ENCODE results near the gene DUSP7.
A peak's percentile ranks its signal among the peaks of the same experiment; 100 is the strongest.

Gene DUSP7

GRCh38 chr3:52056521-52056967, at the start of gene DUSP7:
Gene DUSP7 (minus strand): TSS chr3:52056571. CDS start chr3:52056366, 205 bp downstream.
- DNase-seq (ENCODE audit: low read depth in 3 of 3, low spot score in 1 of 3), result peak in 2 of 3 donors; percentile 48 to 65

GRCh38 chr3:52104684-52105640, 48.6 kb upstream of the DUSP7 start:
- no peak for DNase-seq (ENCODE audit: low read depth in 3 of 3, low spot score in 1 of 3)

- no peak for DNase-seq (ENCODE audit: low read depth in 3 of 3, low spot score in 1 of 3)
Measured at GRCh38 chr3:52102934-52103333, 46.6 kb upstream of the DUSP7 start.

- no peak for DNase-seq (ENCODE audit: low read depth in 3 of 3, low spot score in 1 of 3)
Measured at GRCh38 chr3:52099001-52099401, 42.6 kb upstream of the DUSP7 start.

GRCh38 chr3:52097851-52098507, 41.6 kb upstream of the DUSP7 start:
- no peak for DNase-seq (ENCODE audit: low read depth in 3 of 3, low spot score in 1 of 3)

- no peak for DNase-seq (ENCODE audit: low read depth in 3 of 3, low spot score in 1 of 3)
Measured at GRCh38 chr3:52095990-52096775, 39.8 kb upstream of the DUSP7 start.

GRCh38 chr3:52094571-52095485, 38.5 kb upstream of the DUSP7 start:
- DNase-seq (ENCODE audit: low read depth in 3 of 3, low spot score in 1 of 3), result no peak

GRCh38 chr3:52093756-52094545, 37.6 kb upstream of the DUSP7 start:
- no peak for DNase-seq (ENCODE audit: low read depth in 3 of 3, low spot score in 1 of 3)

- no peak for DNase-seq (ENCODE audit: low read depth in 3 of 3, low spot score in 1 of 3)
Measured at GRCh38 chr3:52092891-52093290, 36.5 kb upstream of the DUSP7 start.

GRCh38 chr3:52092271-52092660, 35.9 kb upstream of the DUSP7 start:
- no peak for DNase-seq (ENCODE audit: low read depth in 3 of 3, low spot score in 1 of 3)

- no peak for DNase-seq (ENCODE audit: low read depth in 3 of 3, low spot score in 1 of 3)
Measured at GRCh38 chr3:52091586-52092270, 35.4 kb upstream of the DUSP7 start.

- no peak for DNase-seq (ENCODE audit: low read depth in 3 of 3, low spot score in 1 of 3)
Measured at GRCh38 chr3:52090933-52091468, 34.6 kb upstream of the DUSP7 start.

- no peak for DNase-seq (ENCODE audit: low read depth in 3 of 3, low spot score in 1 of 3)
Measured at GRCh38 chr3:52090131-52090932, 34.0 kb upstream of the DUSP7 start.

GRCh38 chr3:52089691-52090090, 33.3 kb upstream of the DUSP7 start:
- no peak for DNase-seq (ENCODE audit: low read depth in 3 of 3, low spot score in 1 of 3)

GRCh38 chr3:52088445-52089367, 32.3 kb upstream of the DUSP7 start:
- DNase-seq (ENCODE audit: low read depth in 3 of 3, low spot score in 1 of 3), result no peak

GRCh38 chr3:52087731-52088130, 31.4 kb upstream of the DUSP7 start:
- no peak for DNase-seq (ENCODE audit: low read depth in 3 of 3, low spot score in 1 of 3)

Measured in stimulated activated CD4-positive, alpha-beta T cell treated with anti-CD3 and anti-CD28 coated beads, TNF-alpha, amount 100 ng/mL, for 1 hour (primary cell).